Prostate gland (tissue), 2 donors: ENCODE results near the gene EIF5. TPM values are rescaled to one million over a fixed set of nuclear protein-coding genes. Genes with fewer than 3 reads are reported as not detected.

Experiments used
- DNase-seq: peaks from one replicate; pipeline ENCODE4 v3.0.0-alpha.2; 2019; ENCODE audit warnings: low spot score
- H3K27ac ChIP-seq, 2 donors: fragments of 200-600 bp; sonication (generic); 2 replicates each; pipeline ENCODE4 v1.5.1; 2017 to 2019
- H3K27me3 ChIP-seq: fragments of 200-600 bp; sonication (generic); replicated peaks from 2 replicates; pipeline ENCODE4 v1.5.1; 2019; ENCODE audit not compliant: insufficient read depth
- H3K36me3 ChIP-seq, 2 donors: fragments of 200-600 bp; sonication (generic); 1 replicate in 1 of 2; 2 replicates in 1 of 2; pipeline versions ENCODE4 v1.5.1 to v1.8.1; 2017 to 2019
- H3K4me1 ChIP-seq: fragments of 200-600 bp; sonication (generic); replicated peaks from 2 replicates; pipeline ENCODE4 v1.5.1; 2019
- H3K4me3 ChIP-seq, 2 donors: fragments of 200-600 bp; sonication (generic); 2 replicates each; pipeline ENCODE4 v1.5.1; 2017 to 2019
- H3K9me3 ChIP-seq: fragments of 200-600 bp; sonication (generic); 2 replicates; pipeline ENCODE4 v1.5.1; 2017
- POLR2A ChIP-seq: fragments of 450-650 bp; IDR thresholded peaks from one replicate; pipeline ENCODE4 v1.6.1; 2016; ENCODE audit warnings: antibody characterized with exemption, mild to moderate bottlenecking
- POLR2AphosphoS5 ChIP-seq: sonication (generic); formaldehyde crosslinking; IDR thresholded peaks from one replicate; pipeline ENCODE4 v1.6.1; 2017; ENCODE audit warnings: antibody characterized with exemption
- WGBS: methylation state at CpG from one replicate; pipeline ENCODE4 v1.1.5; 2018; 5-methylcytosine and 5-hydroxymethylcytosine counted together
- intact Hi-C: fragments of 100-400 bp; cut with DNase I; formaldehyde crosslinking; loops from one replicate; pipeline ENCODE4 v1.14.2; 2022
- total RNA-seq, 2 donors: library from RNA; depleted of rRNA; stranded (reverse); fragments of >200 nt; gene quantifications; one replicate each; pipeline ENCODE4 v1.1.0, GENCODE V29; 2016
- TF ChIP-seq, protein P1 (sequence below), 4 experiments: fragments of 200-600 bp in 2 of 4; fragments of 450-650 bp in 2 of 4; sonication (generic) in 2 of 4; IDR thresholded peaks; 1 replicate in 3 of 4; 2 replicates in 1 of 4; pipeline ENCODE4 v1.5.1; 2016 to 2019; ENCODE audit warnings: antibody characterized with exemption in 4 of 4, mild to moderate bottlenecking in 2 of 4, moderate library complexity in 2 of 4

EIF5 gene
- total RNA-seq, 2 donors from 2014 or later: 205 to 268 TPM

DNA sequence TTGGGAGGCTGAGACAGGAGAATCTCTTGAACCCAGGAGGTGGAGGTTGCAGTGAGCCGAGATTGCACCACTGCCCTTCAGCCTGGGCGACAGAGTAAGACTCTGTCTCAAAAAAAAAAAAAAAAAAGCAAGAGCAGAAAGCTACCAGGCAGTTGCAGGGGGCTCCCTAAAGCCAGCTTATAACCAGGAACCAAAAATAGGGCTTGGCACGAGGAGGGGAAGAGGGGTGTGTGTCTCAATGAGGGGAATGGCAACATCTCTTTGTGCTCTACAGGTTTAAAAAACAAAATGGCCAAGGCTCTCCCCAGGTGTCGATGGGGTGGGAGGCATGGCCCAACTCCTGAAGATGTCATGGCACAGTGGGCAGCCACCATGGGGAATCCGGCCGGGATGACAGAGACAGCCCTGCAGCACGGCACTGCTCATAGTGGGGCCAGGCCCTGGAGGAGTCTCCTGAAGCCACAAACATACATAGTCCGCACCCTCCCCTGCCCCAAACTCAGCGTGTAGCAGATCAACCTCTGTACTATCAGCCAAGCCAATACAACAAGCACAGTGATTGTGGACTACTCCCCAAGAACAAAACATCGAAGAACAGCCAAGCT is 16.0 kb upstream of the EIF5 start:
- Histone ChIP-seq H3K9me3 (no peaks in the 10 kb centered on the region), H3K27ac (no peak overlapping the region), H3K4me1 (no peaks in the 10 kb centered on the region), H3K4me3 (no peak overlapping the region), H3K27me3 (no peaks in the 10 kb centered on the region), H3K36me3 (no peaks in the 10 kb centered on the region)
- TF ChIP-seq POLR2AphosphoS5: no peak
- TF ChIP-seq POLR2A: no peak
- TF ChIP-seq, protein P1, sequence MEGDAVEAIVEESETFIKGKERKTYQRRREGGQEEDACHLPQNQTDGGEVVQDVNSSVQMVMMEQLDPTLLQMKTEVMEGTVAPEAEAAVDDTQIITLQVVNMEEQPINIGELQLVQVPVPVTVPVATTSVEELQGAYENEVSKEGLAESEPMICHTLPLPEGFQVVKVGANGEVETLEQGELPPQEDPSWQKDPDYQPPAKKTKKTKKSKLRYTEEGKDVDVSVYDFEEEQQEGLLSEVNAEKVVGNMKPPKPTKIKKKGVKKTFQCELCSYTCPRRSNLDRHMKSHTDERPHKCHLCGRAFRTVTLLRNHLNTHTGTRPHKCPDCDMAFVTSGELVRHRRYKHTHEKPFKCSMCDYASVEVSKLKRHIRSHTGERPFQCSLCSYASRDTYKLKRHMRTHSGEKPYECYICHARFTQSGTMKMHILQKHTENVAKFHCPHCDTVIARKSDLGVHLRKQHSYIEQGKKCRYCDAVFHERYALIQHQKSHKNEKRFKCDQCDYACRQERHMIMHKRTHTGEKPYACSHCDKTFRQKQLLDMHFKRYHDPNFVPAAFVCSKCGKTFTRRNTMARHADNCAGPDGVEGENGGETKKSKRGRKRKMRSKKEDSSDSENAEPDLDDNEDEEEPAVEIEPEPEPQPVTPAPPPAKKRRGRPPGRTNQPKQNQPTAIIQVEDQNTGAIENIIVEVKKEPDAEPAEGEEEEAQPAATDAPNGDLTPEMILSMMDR (IDR thresholded peaks at IDR 0.05): no peak
- 91% methylated on average over 10 of the region's 10 CpGs for WGBS
- intact Hi-C loops: no loop called here
- no peak for DNase-seq

GRCh38 chr14:103318750-103319419 is 15.2 kb upstream of the EIF5 start:
- no peak for DNase-seq
- no peak overlapping the region for H3K27ac ChIP-seq
- H3K4me1 ChIP-seq: no peaks in the 10 kb centered on the region
- 79% methylated on average over 6 of the region's 6 CpGs for WGBS
- H3K27me3 ChIP-seq: no peaks in the 10 kb centered on the region
- no peak overlapping the region for H3K4me3 ChIP-seq
- no peaks in the 10 kb centered on the region for H3K36me3 ChIP-seq
- H3K9me3 ChIP-seq: no peaks in the 10 kb centered on the region
- TF ChIP-seq POLR2AphosphoS5 (no peak), POLR2A (no peak)
- TF ChIP-seq, protein P1 (IDR thresholded peaks at IDR 0.05): no peak
- intact Hi-C loops: no loop called here

GRCh38 chr14:103319422-103319821 is 14.6 kb upstream of the EIF5 start:
- H3K4me1 ChIP-seq: no peaks in the 10 kb centered on the region
- no peaks in the 10 kb centered on the region for H3K36me3 ChIP-seq
- 90% methylated on average over 7 of the region's 7 CpGs for WGBS
- H3K27me3 ChIP-seq: no peaks in the 10 kb centered on the region
- no peak overlapping the region for H3K27ac ChIP-seq
- DNase-seq: no peak
- no peak overlapping the region for H3K4me3 ChIP-seq
- intact Hi-C loops: no loop called here
- H3K9me3 ChIP-seq: no peaks in the 10 kb centered on the region
- TF ChIP-seq POLR2A: no peak
- no peak for TF ChIP-seq POLR2AphosphoS5
- TF ChIP-seq, protein P1 (IDR thresholded peaks at IDR 0.05): no peak

GRCh38 chr14:103326078-103326477 is 8.0 kb upstream of the EIF5 start:
- TF ChIP-seq POLR2A (no peak), POLR2AphosphoS5 (no peak)
- TF ChIP-seq, protein P1 (IDR thresholded peaks at IDR 0.05): no peak
- Histone ChIP-seq H3K4me3 (no peak overlapping the region), H3K36me3 (no peaks in the 10 kb centered on the region), H3K9me3 (no peaks in the 10 kb centered on the region), H3K27me3 (no peaks in the 10 kb centered on the region), H3K4me1 (no peaks in the 10 kb centered on the region), H3K27ac (no peak overlapping the region)
- 72% methylated on average over 3 of the region's 3 CpGs for WGBS
- intact Hi-C loops: no loop called here
- no peak for DNase-seq

DNA sequence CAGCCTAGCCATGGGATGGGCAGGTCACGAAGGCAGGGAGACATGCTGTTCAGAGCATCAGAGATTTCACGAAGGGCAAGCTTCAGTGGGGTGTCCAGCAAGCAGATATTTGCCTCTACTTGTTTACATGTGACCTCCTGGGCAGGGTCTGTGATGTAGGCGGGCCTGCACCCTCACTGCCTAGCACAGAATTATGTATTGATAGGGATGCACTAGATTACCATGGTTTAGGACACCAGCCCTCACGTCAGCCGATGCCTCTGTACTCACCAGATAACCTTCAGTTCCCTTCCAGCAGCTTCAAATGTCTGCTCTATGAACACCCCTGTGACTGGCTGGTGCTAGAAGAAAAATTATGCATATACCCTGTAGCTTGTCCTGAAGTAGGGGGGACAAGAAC is 5.1 kb upstream of the EIF5 start:
- intact Hi-C loops: no loop called here
- WGBS: 89% methylated on average over 5 of the region's 5 CpGs
- Histone ChIP-seq H3K4me3 (no peak overlapping the region), H3K4me1 (no peaks in the 10 kb centered on the region), H3K9me3 (no peaks in the 10 kb centered on the region), H3K36me3 (no peaks in the 10 kb centered on the region), H3K27ac (no peak overlapping the region), H3K27me3 (no peaks in the 10 kb centered on the region)
- no peak for DNase-seq
- TF ChIP-seq POLR2A (no peak), POLR2AphosphoS5 (no peak)
- TF ChIP-seq, protein P1 (IDR thresholded peaks at IDR 0.05): no peak
